HG03045 (cell line): ENCODE results near the gene PROC.
A peak's percentile ranks its signal among the peaks of the same experiment; 100 is the strongest.
"Not testable (repeated sequence)": the region's sequence is repeated elsewhere in the genome, so short reads cannot be mapped to it uniquely, and the experiment has no call there.

Source experiments
- ATAC-seq: cut with Tn5 transposase; IDR thresholded peaks from one replicate; pipeline ENCODE4 v1.9.1; 2021; ENCODE audit warnings: mild to moderate bottlenecking, moderate library complexity; ENCODE audit not compliant: unreplicated experiment

PROC gene

DNA sequence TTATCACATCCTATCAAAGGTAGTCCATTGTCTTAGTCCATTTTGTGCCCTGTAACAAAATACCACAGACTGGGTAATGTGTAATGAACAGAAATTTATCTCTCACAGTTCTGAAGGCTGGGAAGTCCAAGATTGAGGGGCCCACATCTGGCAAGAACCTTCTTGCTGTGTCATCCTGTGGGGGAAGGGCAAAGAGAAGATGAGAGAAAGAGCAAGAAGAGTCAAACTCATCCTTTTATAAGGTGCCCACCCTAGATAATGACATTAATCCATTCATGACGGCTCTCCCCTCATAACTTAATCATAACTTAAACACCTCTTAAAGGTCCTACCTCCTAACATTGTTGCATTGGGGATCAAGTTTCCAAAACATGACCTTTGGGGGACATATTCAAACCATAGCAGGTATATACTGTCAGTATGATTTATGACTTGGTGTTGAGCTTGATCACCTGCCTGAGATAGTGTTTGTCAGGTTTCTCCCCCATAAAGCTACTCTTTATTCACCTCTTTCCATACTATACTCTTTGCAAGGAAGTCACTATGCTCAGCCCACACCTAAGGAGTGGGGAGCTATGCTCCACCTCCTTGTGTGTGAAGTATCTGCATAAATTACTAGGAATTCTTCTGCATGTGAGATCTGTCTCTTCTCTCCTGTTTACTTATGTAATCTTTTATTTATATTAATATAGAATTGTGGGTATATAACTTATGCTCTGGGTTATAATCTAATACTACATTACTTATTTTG lies 25.2 kb upstream of the PROC start:
- no peak for ATAC-seq

- no peak for ATAC-seq
Observed at GRCh38 chr2:127394492-127394891, 23.7 kb upstream of the PROC start.

DNA sequence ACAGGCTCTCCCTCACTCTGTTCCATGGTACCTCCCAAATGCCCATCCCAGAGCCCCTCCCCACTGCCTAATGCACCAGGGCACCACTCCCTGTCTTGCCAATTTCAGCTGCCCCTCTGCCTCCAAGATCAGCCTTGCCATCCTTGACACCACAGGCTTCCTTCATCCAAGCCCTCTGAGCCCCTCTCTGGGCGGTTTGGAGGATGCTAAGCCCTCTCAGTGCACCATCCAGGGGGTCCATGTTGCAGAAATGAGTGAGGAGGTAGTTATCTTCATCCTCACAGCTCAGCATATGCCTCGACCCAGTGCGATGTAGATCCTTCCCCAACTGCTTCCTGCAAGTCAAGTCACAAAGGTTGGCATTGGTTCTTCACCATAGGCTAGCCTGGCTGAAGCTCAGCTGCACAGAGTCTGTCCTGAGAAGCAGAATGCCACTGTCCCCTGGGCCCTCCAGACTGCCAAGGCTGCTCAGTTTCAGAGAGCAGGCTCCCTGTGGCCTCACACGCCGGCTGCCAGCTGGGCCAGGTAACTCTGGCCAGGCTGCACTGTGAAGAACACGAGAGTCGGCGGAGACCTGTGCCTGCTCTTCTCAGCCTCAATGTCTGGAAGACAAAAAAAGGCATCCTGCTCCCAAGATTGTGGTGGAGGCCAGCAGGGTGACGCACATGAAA lies 20.5 kb upstream of the PROC start:
- no peak for ATAC-seq

DNA sequence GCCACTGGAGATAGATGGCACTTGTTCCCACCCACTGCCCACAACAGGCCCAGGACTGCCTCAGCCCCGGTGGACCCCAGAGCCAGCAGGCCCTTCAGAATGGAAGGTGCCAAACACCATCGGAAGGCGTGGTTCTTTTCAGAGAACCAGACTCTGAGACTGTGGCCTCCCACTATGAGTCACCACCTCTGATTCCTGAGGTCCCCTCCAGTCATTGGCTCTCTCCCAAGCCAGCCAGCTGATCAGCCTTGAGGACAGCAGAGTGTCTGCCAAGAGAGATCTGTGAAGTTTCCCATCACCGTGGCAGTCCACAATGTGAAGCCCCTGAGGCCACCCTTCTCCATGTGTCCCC lies 20.0 kb upstream of the PROC start:
- peak; percentile 93 for ATAC-seq

GRCh38 chr2:127400533-127400896 lies 17.7 kb upstream of the PROC start:
- ATAC-seq = no peak

GRCh38 chr2:127400897-127401756 lies 17.1 kb upstream of the PROC start:
- no peak for ATAC-seq

DNA sequence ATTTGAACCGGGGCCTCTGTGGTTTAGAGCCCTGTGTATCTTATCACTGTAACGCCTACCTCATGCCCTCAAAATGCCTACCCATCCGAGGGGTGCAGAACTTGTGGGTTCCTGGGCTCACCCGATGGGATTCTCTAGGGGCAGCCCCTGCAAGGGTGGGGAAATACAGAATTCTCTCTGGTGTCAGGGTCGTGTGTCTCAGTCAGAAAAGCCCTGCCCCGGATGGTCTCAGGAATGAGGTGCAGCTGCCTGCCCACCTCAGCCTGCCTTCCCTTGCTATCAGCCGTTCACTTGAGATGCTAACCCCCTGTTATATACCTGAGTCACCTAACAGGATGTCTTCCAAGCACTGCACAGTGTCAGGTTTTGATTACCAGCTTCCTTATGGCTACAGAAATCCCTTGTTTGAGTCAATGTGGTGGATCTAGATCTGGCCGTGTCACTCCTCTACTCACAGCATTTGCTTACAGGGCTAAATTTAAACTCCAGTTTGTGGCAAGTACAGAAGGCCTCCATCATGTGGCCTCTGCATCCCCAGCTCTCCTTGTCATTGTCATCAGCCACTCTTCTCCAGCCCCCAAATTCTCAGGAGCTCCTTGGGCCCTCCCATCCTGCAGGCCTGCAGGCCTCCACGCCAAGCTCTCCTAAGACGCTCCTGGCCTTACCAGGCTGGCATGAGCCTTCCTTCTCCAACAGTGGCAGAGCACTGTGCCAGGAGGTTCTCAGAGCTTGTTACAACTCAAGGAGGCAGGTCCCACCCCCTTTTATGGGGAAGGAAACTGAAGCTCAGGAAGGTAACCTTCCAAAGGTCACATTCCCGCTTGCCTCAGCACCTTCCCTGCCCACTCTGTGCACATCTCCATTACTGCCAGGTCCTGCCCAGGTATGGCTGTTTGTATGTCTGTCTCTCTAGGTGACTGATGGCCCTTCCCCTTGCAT lies 16.2 kb upstream of the PROC start:
- ATAC-seq = no peak

DNA sequence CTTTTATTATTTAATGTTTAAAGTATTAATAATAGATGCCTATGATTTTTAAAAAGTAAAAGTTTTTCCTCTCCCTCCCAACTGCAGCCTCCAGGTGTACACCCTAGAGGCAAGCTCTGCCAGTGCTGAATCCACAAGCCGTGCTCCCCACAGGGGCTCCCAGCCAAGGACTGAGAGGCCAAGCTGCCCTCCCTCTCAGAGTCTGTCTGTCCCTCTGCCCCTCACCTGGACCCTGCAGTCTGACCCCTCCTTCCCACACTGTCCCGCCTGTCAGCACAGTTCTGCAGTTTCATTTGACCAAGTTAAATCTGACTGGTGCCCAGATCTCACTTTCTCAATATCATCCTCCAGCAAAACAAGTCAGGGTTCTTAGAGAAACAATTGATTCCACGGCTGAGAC lies 14.8 kb upstream of the PROC start:
- no peak for ATAC-seq

DNA sequence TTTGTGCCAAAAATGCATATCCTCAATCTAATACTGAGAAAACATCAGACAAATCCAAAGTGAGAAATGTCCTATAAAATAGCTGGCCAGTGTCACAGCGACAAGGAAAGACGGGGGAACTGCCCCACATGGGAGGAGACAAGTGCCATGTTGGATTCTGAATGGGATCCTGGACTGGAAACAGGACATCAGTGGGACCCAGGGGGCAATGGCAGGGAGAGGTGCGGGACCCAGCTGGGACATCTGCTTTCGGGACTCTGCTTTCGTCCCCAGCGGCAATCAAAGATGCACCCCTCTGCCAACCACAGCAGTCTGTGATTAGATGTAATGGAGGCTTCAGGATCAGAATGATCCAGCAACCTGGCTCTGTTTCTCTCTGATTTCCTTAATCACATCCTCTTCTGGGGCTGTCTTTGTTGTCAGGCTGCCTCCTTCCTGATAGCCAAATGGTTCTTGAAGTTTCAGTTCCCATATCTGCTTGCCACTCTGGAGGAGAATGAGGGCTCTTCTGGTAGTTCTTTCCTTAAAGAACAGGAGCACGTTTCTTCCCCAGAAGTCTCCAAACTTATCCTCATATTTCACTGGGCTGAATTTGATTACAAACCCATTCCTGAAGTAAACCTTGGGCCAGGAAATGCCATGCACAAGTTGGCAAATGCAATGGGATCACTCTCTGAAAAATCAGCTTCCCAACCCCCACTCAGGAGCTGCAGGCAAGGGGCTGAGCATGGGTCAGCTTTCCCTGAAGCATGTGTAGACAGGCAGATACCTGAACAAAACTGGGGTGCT lies 13.6 kb upstream of the PROC start:
- ATAC-seq = no peak

- no peak for ATAC-seq
Observed at GRCh38 chr2:127405255-127405610, 13.0 kb upstream of the PROC start.

GRCh38 chr2:127406454-127406853 lies 11.8 kb upstream of the PROC start:
- no peak for ATAC-seq

DNA sequence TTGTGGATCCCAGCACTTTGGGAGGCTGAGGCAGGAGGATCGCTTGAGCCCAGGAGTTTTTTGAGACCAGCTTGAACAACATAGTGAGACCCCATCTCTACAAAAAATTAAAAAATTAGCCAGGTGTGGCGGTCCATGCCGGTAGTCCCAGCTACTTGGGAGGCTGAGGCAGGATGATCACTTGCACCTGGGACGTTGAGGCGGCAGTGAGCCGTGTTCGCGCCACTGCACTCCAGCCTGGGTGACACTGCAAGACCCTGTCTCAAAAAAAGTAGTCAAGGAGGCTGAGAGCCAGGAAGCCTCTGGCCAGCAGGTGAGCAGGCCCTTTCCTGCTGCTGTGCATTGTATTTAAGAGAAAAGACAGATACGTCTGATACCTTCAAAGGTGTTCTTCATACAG lies 11.1 kb upstream of the PROC start:
- ATAC-seq = no peak

DNA sequence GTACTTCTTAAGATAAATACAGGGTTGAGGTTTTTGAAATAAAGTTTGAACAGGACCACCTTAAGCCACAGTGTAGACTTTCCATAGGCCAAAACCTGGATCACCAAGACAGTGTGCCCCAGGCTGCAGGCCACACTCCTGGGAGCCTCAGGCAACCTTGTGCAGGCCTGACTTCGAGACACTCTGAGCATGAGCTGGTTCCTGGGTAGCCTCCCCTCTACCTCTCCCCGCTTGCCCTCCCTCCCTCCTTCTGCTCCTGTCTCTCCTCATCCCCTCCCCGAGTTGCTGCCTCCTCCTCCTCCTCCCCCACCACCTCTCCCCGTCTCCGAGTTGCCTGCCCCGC lies 10.6 kb upstream of the PROC start:
- ATAC-seq = peak; percentile 28

- peak; percentile 75 for ATAC-seq
Observed at GRCh38 chr2:127408004-127408806, 10.0 kb upstream of the PROC start.

DNA sequence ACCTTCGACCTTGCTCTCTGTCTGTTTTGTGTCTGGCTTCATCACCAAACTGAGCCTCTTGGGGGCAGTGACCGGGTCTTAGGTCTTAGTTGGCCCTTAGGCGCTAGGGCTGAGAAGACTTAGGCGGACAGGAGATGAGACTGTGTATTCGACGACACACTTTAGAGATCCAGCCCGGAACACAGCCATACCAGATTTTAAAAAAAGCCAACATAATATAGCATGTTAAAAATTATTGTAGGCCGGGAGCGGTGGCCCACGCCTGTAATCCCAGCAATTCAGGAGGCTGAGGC lies 9.5 kb upstream of the PROC start:
- ATAC-seq = no peak

- not testable (repeated sequence) for ATAC-seq
Observed at GRCh38 chr2:127409716-127410115, 8.5 kb upstream of the PROC start.

GRCh38 chr2:127410871-127411652 lies 7.2 kb upstream of the PROC start:
- ATAC-seq = peak; percentile 38

DNA sequence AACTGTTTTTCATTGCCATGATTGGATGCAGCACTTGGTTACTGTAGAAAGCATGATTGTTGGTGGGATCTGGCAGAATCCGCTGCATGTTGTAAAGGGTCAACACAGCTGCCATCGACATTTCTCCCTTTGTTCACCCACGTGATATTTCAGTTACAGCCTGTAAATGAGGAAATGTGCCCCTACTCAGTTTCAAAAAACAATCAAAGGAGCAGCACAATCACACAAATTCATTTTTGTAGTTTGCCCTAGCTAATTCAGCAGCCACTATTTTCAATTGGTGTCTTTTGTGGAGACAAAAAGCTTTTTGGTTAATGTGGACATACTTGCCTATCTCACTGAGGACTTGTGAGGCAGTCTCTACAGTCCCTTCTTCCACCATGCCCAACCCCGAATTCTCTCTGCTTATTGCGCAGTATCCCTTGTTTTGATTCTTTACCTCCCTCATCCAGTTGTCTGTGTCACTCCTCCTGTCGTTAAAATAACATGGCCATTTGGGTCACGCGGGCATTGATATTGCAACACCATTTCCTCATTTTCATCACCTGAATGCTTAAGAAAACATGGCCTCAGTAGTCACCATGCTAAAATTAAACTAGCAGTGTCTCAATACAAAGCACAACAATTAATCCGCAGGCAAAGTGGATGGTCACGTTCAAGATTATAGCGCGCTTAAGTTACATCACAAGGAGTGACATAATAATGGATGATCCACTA lies 6.4 kb upstream of the PROC start:
- no peak for ATAC-seq
